Natural killer cell (primary cell): ENCODE results near the gene OR6C1. TPM values are rescaled to one million over a fixed set of nuclear protein-coding genes. Genes with fewer than 3 reads are reported as not detected.

Experiments used
- ATAC-seq, 3 donors: fragments of 150-1000 bp in 2 of 3; fragments of 200-7000 bp in 1 of 3; cut with Tn5 transposase; 1 replicate in 1 of 3; 2 replicates in 2 of 3; pipeline ENCODE4 v1.10.0; 2021; ENCODE audit warnings: mild to moderate bottlenecking in 2 of 3, moderate library complexity in 2 of 3
- DNase-seq, 2 donors: peaks; one replicate each; pipeline versions ENCODE4 v3.0.0 to v3.0.0-alpha.2; 2013 to 2021; ENCODE audit warnings: mixed read lengths in 1 of 2
- H3K27ac ChIP-seq: one replicate; pipeline ENCODE4 v1.5.1; 2013; ENCODE audit warnings: mild to moderate bottlenecking, low read length
- H3K27me3 ChIP-seq: one replicate; pipeline ENCODE4 v1.6.1; 2013; ENCODE audit warnings: low read length; ENCODE audit not compliant: control insufficient read depth, insufficient read depth
- H3K36me3 ChIP-seq: one replicate; pipeline ENCODE4 v1.6.1; 2013; ENCODE audit warnings: low read length; ENCODE audit not compliant: control insufficient read depth, insufficient read depth
- H3K4me1 ChIP-seq: one replicate; pipeline ENCODE4 v1.6.1; 2013; ENCODE audit warnings: low read length; ENCODE audit not compliant: control insufficient read depth, insufficient read depth
- H3K4me3 ChIP-seq: one replicate; pipeline ENCODE4 v1.5.1; 2013; ENCODE audit warnings: low read length
- H3K9me3 ChIP-seq: one replicate; pipeline ENCODE4 v1.6.1; 2013; ENCODE audit warnings: low read length; ENCODE audit not compliant: control insufficient read depth, insufficient read depth
- H3K27ac Mint-ChIP-seq, 2 donors: one replicate each; pipeline ENCODE4 v1.8.0; 2022; ENCODE audit warnings: mild to moderate bottlenecking in 2 of 2, mixed read lengths in 2 of 2, moderate library complexity in 1 of 2
- H3K27me3 Mint-ChIP-seq, 2 donors: one replicate each; pipeline ENCODE4 v1.8.0; 2022; ENCODE audit warnings: low read depth in 2 of 2, mixed read lengths in 2 of 2
- H3K36me3 Mint-ChIP-seq: one replicate; pipeline ENCODE4 v1.8.0; 2022; ENCODE audit warnings: mixed read lengths
- H3K4me1 Mint-ChIP-seq, 2 donors: one replicate each; pipeline ENCODE4 v1.8.0; 2022; ENCODE audit warnings: mixed read lengths in 2 of 2
- H3K4me3 Mint-ChIP-seq: one replicate; pipeline ENCODE4 v1.8.0; 2022; ENCODE audit warnings: mild to moderate bottlenecking, moderate library complexity, mixed read lengths
- H3K9me3 Mint-ChIP-seq, 2 donors: one replicate each; pipeline ENCODE4 v1.8.0; 2022; ENCODE audit warnings: mixed read lengths in 2 of 2
- WGBS: methylation state at CpG from one replicate; pipeline ENCODE4 v1.1.7; 2013; ENCODE audit warnings: missing lambda C conversion rate; ENCODE audit not compliant: insufficient coverage; 5-methylcytosine and 5-hydroxymethylcytosine counted together
- intact Hi-C: fragments of 100-400 bp; cut with micrococcal nuclease; formaldehyde crosslinking; loops from one replicate; pipeline ENCODE4 v1.14.2; 2022
- total RNA-seq, 4 donors: library from RNA; stranded (reverse); fragments of 120-200 nt in 1 of 4; gene quantifications; one replicate each; pipeline versions ENCODE4 v1.2.3 to v1.2.4, GENCODE V29; 2013 to 2022
- TF ChIP-seq, protein P1 (sequence below): fragments of 200-600 bp; IDR thresholded peaks from one replicate; pipeline ENCODE4 v1.8.0; 2022; ENCODE audit warnings: antibody characterized with exemption

OR6C1 gene
- not detected for total RNA-seq
- not detected for total RNA-seq (2013)

- Mint-ChIP-seq H3K4me1 (no peaks in the 10 kb centered on the region), H3K4me3 (no peak within 1 kb of the TSS), H3K9me3 (no peaks in the 10 kb centered on the region), H3K36me3 (no peaks in the 10 kb centered on the region), H3K27me3 (peaks cover 10 to 28% of the 10 kb centered on the region in 2 donors), H3K27ac (no peak within 1 kb of the TSS)
- H3K4me1 ChIP-seq: no peaks in the 10 kb centered on the region
- H3K27me3 ChIP-seq: no peaks in the 10 kb centered on the region
- DNase-seq (no peak), ATAC-seq (no peak)
- H3K9me3 ChIP-seq: no peaks in the 10 kb centered on the region
- 90% methylated on average over 2 of the region's 2 CpGs for WGBS
- H3K27ac ChIP-seq: no peak within 1 kb of the TSS
- no peak within 1 kb of the TSS for H3K4me3 ChIP-seq
- intact Hi-C loops: no loop called here
- TF ChIP-seq, protein P1, sequence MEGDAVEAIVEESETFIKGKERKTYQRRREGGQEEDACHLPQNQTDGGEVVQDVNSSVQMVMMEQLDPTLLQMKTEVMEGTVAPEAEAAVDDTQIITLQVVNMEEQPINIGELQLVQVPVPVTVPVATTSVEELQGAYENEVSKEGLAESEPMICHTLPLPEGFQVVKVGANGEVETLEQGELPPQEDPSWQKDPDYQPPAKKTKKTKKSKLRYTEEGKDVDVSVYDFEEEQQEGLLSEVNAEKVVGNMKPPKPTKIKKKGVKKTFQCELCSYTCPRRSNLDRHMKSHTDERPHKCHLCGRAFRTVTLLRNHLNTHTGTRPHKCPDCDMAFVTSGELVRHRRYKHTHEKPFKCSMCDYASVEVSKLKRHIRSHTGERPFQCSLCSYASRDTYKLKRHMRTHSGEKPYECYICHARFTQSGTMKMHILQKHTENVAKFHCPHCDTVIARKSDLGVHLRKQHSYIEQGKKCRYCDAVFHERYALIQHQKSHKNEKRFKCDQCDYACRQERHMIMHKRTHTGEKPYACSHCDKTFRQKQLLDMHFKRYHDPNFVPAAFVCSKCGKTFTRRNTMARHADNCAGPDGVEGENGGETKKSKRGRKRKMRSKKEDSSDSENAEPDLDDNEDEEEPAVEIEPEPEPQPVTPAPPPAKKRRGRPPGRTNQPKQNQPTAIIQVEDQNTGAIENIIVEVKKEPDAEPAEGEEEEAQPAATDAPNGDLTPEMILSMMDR: no peak
- H3K36me3 ChIP-seq: no peaks in the 10 kb centered on the region
These were observed at the start of gene OR6C1 for GRCh38 chr12:55314043-55314442. TSS of gene OR6C1 (plus strand) at chr12:55314343. CDS start at chr12:55320600, 6,257 bp downstream.

- H3K36me3 ChIP-seq: no peaks in the 10 kb centered on the region
- no peaks in the 10 kb centered on the region for H3K4me1 ChIP-seq
- no peaks in the 10 kb centered on the region for H3K9me3 ChIP-seq
- Mint-ChIP-seq H3K36me3 (no peaks in the 10 kb centered on the region), H3K27ac (no peak overlapping the region), H3K4me3 (no peak overlapping the region), H3K9me3 (no peaks in the 10 kb centered on the region), H3K4me1 (no peaks in the 10 kb centered on the region), H3K27me3 (peaks cover 21 to 35% of the 10 kb centered on the region in 2 donors)
- intact Hi-C loops: no loop called here
- TF ChIP-seq, protein P1: no peak
- no peak for ATAC-seq
- 44% methylated on average over 1 of the region's 2 CpGs for WGBS
- no peak for DNase-seq
- H3K27ac ChIP-seq: no peak overlapping the region
- H3K4me3 ChIP-seq: no peak overlapping the region
- H3K27me3 ChIP-seq: peaks cover 10% of the 10 kb centered on the region
These were observed 33.2 kb upstream of the OR6C1 start for GRCh38 chr12:55280991-55281390.

DNA sequence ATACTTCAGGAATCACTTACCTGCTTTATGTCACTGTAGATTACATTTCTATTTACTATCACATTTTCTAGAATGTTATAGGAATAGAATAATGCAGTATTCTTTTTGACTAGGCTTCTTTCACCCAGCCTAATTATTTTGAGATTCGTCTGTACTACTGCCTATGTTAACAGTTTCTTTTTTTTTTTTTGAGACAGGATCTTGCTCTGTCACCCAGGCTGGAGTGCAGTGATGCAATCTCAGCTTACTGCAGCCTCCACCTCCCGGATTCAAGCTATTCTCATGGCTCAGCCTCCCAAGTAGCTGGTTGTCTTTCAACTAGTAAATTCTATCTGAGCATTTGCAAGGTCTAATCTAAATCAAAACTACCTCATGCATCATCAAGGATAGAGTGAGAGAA is 24.1 kb upstream of the OR6C1 start:
- no peak for ATAC-seq
- WGBS: 54% methylated on average over 2 of the region's 2 CpGs

DNA sequence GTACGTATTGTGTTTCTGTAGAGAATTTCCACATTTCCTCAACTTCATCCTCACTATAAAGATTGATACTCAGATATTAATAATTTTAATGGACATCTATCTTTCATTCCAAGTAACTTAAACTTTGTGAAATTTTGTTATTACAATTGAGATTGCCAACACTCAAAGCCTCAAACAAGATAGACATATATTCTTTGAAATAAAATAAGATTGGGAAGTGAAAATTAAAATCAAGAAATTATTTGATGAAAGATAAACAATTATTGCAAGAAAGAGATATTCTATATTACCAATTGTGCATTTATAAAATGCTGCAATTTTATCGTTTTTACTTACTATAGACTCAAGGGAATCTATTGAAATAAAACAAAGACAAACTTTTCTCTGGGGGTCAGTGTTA is 17.7 kb upstream of the OR6C1 start, which contains the start of gene OR6C6:
TSS of gene OR6C6 (minus strand) at position 101 of the 400 bp plus-strand sequence. CDS start 1,337 bp downstream, outside the sequence.
- H3K4me1 ChIP-seq: no peaks in the 10 kb centered on the region
- TF ChIP-seq, protein P1: no peak
- Mint-ChIP-seq H3K4me1 (no peaks in the 10 kb centered on the region), H3K4me3 (no peak within 1 kb of the TSS), H3K9me3 (peaks cover 0 to 2% of the 10 kb centered on the region in 2 donors), H3K27ac (no peak within 1 kb of the TSS), H3K36me3 (no peaks in the 10 kb centered on the region), H3K27me3 (peaks cover 6 to 44% of the 10 kb centered on the region in 2 donors)
- H3K4me3 ChIP-seq: no peak within 1 kb of the TSS
- no peaks in the 10 kb centered on the region for H3K9me3 ChIP-seq
- intact Hi-C loops: no loop called here
- DNase-seq: no peak
- no peaks in the 10 kb centered on the region for H3K36me3 ChIP-seq
- no peak within 1 kb of the TSS for H3K27ac ChIP-seq
- WGBS: no CpG with 5 or more reads among the region's 2 CpGs
- no peaks in the 10 kb centered on the region for H3K27me3 ChIP-seq
- no peak for ATAC-seq

More for the DNA sequence above, 24.1 kb upstream of the OR6C1 start:
- Mint-ChIP-seq H3K27me3 (peaks cover 0 to 45% of the 10 kb centered on the region in 2 donors), H3K36me3 (no peaks in the 10 kb centered on the region), H3K4me1 (no peaks in the 10 kb centered on the region), H3K4me3 (no peak overlapping the region), H3K27ac (no peak overlapping the region), H3K9me3 (no peaks in the 10 kb centered on the region)
- H3K27me3 ChIP-seq: no peaks in the 10 kb centered on the region
- H3K36me3 ChIP-seq: no peaks in the 10 kb centered on the region
- TF ChIP-seq, protein P1: no peak
- DNase-seq: no peak
- no peak overlapping the region for H3K4me3 ChIP-seq
- H3K4me1 ChIP-seq: no peaks in the 10 kb centered on the region
- no peak overlapping the region for H3K27ac ChIP-seq
- intact Hi-C loops: no loop called here
- H3K9me3 ChIP-seq: no peaks in the 10 kb centered on the region
